Measurements from ENCODE around the gene FOSL2.

Gene FOSL2

GRCh38 chr2:28387082-28387960 lies 5.3 kb upstream of the FOSL2 start:
- no peak for TF ChIP-seq USF1 (IDR thresholded peaks at IDR 0.05)
- TF ChIP-seq MAX (IDR thresholded peaks at IDR 0.05), result no peak

- no peak for TF ChIP-seq EGR1 (IDR thresholded peaks at IDR 0.05)
- no peak for TF ChIP-seq USF1 (IDR thresholded peaks at IDR 0.05)
- TF ChIP-seq REST (IDR thresholded peaks at IDR 0.05; ENCODE audit: low read depth), result no peak
- TF ChIP-seq ZBTB7A (IDR thresholded peaks at IDR 0.05; ENCODE audit: low read depth), result no peak
Observed at GRCh38 chr2:28389399-28390240, 3.0 kb upstream of the FOSL2 start.

GRCh38 chr2:28390241-28390745 lies 2.4 kb upstream of the FOSL2 start:
- TF ChIP-seq ZBTB7A (IDR thresholded peaks at IDR 0.05; ENCODE audit: low read depth) (0 out of 2 replicates have a peak, but pooled peaks have one; percentile 20), USF1 (IDR thresholded peaks at IDR 0.05) (0 out of 2 replicates have a peak, but pooled peaks have one; percentile 3), MAX (IDR thresholded peaks at IDR 0.05) (peak; percentile 70), NFIC (IDR thresholded peaks at IDR 0.05) (no peak), RAD21 (IDR thresholded peaks at IDR 0.05; ENCODE audit: low read depth) (no peak)

GRCh38 chr2:28390746-28391563 lies 1.7 kb upstream of the FOSL2 start:
- no peak for TF ChIP-seq CREB1 (IDR thresholded peaks at IDR 0.05; ENCODE audit: low read depth)
- no peak for TF ChIP-seq CEBPB (IDR thresholded peaks at IDR 0.05)
- no peak for TF ChIP-seq EP300 (IDR thresholded peaks at IDR 0.05; ENCODE audit: borderline replicate concordance)
- TF ChIP-seq NFIC (IDR thresholded peaks at IDR 0.05), result peak; percentile 29; the same call in 1 of the 2 replicates
- no peak for TF ChIP-seq YY1 (IDR thresholded peaks at IDR 0.05; ENCODE audit: low read depth)
- peak; percentile 89 for TF ChIP-seq MAX (IDR thresholded peaks at IDR 0.05)
- peak; percentile 41; the same call in 1 of the 2 replicates for TF ChIP-seq REST (IDR thresholded peaks at IDR 0.05; ENCODE audit: low read depth)

- 0 out of 2 replicates have a peak, but pooled peaks have one; percentile 12 for TF ChIP-seq TEAD4 (IDR thresholded peaks at IDR 0.05)
- no peak for TF ChIP-seq MAX (IDR thresholded peaks at IDR 0.05)
Observed at GRCh38 chr2:28391564-28392296, 928 bp upstream of the FOSL2 start.
